Stimulated activated CD4-positive, alpha-beta T cell treated with anti-CD3 and anti-CD28 coated beads, Interleukin-1b, Interleukin-23, amount 100 ng/mL, for 48 hours (primary cell): ENCODE measurements around the gene NFIB.

ENCODE experiments used
- DNase-seq: peaks from one replicate; pipeline ENCODE4 v3.0.0-alpha.2; 2020

Gene NFIB

DNA sequence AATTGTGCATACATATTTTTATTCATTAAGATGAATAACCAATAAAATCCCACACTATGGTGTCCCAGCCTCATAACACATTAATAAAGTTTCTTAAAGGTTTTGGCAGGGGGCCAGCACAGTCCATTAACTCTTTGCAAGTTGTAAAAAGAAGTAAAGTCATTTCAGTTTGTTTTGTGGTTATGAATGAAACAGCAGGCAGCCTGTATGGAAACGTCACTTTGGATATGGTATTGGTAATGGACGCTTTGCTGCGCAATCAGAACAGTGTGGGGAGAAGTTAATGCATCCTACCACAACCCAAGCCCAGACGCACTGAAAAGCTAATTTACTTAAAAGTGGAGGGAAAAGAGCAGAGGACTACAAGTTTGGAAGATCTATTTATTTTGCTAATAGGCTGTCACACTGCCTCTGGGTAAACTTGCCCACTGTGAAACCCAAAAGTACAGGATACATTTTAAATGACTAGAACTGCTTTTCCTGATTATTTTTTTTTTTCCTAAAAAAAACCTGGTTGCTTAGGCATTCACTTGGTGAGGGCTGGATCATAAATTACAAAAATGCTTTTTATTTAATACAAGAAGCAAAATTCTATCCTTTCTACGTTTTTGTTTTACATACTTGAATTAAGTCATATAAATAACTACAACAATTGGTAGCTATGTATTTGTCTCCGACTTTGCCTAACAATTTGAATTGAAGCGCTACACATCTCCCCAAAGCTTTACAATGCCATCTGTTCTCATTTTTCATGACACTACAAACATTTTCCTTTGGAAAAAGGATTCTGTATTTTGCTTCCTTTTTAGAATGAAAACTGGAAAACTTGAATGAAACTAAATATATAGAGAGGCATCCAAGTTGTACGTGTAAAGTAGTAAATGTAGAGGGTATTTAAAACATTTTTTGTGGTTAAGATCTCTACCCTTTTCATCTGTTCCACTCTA is 104.3 kb downstream of the NFIB start:
- DNase-seq: no peak

DNA sequence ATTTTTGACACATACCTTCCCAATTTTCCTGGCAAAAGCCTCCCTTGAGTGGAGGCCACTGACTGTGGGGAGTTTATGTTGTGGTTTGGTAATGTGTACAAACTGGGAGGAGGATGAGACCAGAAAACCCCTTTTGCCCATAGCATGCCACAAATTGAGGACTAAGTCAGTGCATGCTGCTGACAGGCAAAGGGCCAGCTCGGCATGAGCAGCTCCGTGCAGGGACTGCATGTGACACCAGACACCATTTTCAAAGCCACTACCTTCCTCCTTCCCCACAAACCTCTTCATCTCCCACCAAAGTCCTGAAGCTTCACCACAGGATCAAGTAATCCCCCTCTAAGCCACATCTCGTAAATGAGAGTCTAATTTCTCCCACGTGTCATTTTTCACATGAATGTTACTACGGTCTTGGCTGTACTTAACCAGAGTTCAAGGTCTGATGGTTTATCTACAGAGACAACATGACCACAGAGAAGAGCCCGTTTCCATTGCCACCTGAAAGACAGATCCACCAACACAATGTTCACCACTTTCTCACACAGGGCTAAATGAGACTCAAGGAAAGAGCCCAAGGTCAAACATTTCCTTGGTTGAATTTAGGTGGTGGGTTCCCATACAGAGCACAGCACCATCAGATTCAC is 106.5 kb downstream of the NFIB start:
- DNase-seq: no peak

DNA sequence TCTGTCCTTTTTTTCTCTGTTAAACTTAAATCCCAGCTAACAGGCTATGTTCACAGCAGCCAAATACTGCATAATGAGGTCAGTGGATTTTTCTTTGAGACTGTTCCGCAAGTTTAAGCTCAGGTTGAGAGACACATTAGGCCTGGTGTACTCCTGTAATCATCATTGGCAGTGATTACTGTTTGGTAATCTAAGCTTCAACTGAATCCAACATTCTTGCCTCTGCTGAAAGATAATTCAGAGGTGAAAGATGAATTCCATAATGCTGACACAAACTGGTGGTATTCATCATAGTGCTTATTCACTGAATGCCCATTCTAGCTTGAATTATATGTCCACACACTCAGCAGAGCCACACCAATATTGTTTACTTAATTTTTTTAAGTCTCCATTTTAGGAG is 108.5 kb downstream of the NFIB start:
- DNase-seq: no peak

DNA sequence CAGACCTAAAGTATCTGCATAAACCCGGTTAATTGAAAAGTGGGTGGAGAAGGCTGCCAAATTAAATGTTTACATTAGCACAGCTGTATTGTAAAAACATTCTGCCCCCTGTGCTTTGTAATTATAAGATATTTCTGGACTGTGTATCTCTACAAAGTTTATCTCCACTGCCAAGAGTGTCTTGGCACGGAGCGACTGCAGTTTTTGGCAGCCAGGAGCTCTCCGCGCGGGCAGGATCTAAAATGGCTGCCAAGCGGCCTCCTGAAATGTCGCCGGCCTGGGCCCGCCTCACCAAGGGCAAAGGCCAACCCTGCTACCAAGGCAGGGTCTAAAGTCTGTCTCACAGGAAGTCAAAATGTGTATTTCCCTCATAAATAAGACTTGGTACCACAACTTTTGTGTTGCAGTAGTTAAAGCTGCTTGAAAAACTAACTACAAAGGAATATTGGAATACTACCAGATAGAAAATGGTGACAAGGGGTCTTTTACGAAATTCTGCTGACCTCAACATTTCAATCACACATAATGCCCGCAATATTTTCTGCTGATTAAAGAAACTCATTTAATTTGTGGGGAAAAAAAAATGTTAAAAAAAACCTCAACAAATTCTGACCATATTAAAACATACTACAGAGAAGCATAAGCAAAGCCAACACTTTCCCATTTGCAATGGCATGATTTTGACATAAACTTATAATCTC is 110.4 kb downstream of the NFIB start:
- DNase-seq: no peak

DNA sequence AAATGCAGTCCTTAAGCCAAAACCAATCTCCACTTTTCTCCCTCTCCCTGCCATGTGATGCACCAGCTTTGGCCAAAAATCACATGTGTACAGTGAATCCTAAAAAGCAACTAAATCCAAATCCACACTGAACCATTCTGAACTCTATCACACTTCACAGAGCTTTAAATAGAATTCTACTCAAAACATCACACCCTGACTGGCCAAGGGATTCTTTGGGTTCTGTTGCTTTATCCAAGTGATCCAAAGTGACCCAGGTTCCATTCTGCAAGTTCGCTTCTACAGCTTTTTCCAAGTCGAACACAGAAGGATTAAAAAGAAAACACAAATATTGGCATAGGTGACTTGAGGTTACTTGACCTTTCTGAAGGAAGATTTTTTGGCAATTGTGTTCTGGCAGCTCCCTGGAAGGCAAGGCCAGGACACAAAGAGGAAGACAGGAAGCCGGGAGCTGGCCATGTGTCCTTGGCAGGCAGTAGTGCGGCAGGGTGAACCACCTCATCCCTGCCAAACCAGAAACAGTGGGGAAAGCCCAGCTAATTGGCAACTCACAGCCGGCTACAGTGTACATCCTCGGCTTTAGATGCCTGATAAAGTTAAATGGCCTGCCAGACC is 115.0 kb downstream of the NFIB start:
- DNase-seq: no peak

DNA sequence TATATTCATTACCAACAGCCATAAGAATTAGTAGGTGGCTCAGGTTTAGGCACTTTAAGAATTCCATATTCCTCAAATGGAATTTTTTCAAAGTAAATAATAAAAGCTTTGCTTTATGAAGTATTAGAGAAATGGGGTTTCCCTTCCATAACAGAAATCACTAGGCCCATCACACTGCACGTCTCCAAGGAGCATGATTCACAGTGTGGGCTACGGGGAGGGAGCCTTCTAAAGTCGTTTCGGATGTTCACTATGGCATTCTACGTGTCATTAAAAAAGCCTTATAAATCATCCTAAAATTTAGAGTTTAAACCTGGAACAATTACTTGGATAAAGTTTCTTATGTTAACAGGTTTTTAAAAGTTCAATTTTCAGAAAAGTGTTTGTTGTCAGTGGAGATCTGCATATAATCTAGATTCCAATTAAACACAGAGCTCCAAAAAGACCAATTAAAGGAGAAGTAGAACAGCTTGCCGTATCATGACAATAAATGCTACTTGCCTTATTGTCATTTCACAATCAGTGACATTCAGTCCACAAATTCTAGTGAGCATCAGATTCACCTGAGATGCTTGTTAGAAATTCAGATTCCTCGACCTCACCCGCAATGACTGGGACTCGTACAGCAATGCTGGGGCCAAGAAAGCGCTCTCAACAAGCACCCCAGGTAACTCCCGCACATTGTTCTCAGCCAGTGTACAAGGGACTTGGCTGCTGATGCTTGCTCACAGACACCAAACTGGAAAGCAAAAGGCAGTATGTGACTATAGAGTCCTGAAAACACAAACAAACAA is 115.7 kb downstream of the NFIB start:
- no peak for DNase-seq

DNA sequence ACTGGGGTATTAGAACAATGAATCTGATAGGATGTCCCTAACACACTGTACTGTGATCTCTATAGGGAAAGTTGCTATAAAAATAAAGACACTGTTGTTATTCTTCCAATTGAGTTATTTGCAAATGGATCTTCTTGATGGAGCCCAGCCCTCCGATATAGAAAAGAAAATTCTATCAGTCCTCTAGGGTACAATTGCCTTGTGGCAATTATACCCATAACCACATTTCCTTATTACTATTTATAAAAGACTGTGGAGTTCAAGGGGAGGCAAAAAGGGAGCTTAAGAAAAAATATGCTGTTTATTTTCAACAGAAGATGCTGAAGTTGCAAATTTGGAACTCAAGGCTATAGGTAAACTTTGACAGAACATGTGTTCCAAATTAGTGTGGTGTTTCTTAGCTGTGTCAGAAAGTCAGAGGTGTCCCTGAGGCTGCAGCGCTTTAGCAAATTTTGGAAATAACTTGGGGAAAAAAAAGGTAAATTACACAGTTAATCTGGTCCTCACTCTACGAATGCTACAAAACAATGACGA is 116.5 kb downstream of the NFIB start:
- no peak for DNase-seq

DNA sequence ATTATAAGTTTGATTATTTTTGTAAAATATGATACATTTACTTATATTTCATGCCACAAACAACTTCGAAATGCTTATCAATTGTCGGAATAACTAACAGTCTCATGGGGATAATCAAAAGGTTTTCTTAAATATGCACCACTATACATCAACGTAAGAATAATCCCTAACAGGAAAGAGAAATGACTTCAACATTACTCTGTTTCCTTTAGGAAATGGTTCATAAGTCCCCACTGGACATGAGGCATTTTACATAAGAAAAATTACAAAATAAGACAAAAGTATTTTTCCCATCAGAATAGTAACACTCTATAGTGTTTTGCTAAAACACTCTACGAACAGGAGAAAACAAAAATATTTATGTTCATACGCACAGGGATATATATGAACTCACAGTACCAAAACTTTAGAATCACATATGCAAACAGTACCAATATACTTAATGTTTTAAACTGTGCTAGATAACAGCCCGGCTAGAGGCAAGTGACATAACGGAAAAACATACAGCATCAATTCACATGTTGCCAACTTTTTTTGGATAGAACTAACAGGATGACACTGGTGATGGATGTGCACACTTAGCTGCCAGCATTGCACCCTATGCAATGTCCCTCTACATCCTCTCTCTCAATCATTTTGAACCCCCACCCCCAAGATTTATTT is 120.5 kb downstream of the NFIB start:
- no peak for DNase-seq

DNA sequence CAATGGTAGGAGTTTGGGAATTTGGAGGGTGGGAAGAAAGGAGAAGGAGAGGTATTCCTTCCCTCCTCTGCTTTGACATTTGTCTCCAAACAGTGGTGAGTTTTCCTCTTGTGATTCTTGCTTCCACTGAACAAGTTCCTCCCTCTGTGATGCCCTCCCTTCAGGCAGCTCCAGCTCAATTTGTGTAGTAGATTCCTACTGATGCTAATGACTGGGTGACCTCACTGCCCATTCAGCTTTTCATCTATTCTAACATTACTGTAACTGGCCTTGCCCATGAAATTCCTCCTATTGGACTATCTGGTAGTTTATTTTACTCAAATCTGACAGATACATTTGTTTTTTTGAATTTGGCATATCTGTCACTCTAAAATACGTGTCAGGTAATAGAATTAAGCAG is 121.4 kb downstream of the NFIB start:
- no peak for DNase-seq

DNA sequence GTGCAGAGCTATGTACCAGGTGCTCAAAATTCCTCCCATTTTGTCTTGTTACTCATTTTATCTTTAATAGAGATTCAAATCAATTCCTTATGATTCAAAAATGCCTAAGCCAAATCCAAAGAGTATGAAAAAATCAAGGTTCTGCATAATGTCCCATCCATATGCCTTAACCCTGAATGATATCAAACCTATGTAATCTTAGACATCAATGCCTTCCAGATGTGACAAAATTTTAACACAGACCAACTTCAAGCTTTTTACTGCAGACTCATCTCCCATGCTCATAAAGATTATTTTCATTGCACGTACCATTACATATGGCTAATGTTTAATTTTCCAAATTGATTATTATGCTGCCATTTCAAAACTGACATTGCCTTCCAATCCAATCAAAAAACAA is 122.4 kb downstream of the NFIB start:
- no peak for DNase-seq

DNA sequence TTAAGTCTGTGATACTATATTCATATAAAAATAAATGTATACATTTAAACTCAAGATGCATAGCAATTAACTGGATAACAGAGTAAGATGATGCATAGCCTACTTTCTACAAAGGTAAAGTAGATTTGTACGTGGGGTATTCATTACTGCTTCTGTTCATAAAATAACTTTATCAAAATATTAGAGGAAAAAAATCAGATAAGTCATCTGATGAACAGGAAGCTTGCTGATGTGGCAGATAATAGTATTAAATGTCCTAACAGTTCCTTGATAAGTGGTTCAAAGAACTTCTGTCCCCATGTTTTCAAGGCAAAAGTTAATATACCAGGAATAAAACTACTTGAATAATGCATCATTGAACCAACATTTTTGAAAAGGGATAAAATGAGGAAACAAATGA is 123.7 kb downstream of the NFIB start:
- no peak for DNase-seq

DNA sequence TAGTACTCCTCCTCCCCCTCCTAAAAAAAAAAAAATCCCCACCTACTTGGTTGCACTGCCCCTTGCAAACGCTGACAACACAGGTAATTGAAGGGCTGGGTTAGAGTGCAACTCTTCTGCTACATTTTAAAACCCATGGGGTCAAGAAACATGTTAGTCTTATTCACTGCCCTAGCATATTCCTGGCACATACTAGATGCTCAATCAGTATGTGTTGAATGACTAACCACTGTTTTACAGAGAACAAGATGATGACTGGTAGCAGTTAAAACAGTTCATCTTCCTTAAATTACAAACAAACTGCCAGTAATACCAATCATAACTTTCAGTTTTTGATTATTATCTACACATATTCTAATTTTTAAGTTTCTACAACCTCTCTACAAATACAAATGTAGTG is 124.4 kb downstream of the NFIB start:
- no peak for DNase-seq

DNA sequence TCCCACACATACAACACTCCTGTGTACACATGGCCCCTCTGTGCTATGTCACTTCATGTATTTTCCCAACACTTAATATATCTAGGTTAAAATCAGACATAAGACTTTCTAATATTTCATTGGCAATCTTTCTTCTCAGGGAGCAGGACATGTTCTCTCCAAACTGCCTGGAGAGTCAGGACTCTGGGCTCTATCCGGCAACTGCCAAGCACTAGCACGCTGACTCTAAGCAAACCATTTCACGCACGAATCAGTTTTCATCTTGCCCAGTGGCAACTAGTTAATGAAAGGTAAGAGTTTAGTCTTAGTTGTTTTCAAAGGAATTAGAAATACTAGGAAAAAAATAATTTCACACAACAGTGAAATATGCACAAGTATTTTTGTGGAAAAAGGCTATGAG is 124.8 kb downstream of the NFIB start:
- no peak for DNase-seq

DNA sequence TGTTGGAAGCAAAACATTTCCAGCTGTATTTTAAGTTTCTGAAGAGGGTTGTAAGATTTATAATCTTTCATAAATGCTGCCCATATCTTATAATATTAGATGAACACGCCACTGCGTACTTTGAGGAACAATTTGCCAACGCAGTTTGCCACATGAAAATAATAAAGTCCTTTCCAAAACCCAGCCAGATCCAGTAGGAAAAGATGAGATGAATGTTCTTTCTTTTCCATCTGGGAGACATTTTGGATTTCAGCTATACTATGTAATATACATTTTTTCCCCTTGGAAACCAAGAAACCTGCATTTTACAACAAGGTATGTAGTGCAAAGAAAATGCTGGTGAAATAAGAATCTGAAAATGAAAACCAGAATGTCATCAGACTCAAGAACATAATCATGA is 125.4 kb downstream of the NFIB start:
- no peak for DNase-seq

DNA sequence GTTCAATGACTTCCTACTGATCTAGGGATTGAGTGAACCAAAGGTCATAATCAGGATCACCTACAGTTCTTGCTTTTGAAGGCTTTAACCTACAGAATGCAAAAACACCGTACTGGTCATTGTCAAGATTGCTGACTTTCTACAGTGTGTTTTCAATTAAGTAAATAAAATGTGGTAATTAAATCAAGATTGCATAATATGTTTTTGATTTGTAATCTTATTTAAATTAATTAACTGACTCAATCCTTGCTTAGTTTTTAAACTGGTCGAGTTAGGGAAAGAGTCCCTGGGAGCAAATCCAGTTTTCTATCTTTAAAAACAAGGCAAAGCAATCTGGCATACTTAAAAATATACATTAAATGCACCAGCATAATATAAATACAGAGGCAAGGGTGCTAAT is 125.9 kb downstream of the NFIB start:
- no peak for DNase-seq

DNA sequence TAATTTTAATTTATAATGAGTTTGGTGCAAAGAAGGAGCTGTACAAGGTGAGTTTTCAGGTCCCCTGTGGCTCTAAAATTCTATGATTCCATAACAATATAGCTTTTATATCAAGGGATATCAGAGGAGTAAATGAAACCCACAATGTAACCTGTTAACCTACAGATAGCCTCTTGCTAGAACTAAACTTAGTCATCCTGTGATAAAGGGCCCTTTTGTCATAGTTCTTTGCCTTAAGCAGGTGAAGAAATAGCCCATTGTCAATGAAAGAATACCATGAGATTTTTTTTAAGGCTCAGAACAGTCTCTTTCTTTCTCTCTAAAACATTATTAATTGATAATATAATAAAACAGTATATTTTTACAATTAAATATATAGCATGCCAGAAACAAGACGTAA is 127.8 kb downstream of the NFIB start:
- no peak for DNase-seq

DNA sequence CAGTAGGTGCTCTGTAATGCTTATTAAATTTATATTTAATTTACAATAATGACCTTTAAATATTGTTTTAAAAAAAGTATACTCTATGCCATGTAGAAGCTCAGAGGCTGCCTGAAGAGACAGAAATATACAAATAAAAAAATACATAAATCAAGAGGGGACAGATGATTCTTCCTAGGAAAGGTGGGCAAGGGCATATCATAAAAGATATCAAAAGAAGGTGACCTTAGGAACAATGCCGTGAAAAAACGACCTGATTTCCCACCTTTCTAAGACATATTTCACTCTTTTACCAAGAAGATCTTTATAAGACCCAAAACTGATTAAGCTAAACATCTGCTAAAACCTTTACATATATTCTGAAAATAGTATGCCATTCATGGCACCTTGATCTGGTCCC is 128.9 kb downstream of the NFIB start:
- no peak for DNase-seq

DNA sequence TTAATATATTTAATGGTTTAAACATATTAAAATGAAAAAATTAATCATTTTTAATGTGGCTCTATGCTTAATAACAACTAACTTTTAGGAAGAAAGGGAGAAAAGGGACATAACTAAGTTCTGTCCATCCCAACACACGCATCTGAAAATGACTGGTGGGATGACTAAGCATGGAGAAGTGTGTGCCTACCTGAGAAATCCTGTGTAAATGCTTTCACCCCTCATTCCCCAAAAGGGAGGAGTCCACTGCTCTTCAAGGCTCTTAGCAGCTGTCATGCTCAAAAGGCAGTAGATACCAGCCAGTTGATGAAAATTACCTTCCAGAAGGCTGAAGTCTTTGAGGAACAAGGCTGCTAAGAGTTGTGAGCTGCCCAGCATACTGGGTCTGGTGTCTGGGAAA is 130.9 kb downstream of the NFIB start:
- no peak for DNase-seq

DNA sequence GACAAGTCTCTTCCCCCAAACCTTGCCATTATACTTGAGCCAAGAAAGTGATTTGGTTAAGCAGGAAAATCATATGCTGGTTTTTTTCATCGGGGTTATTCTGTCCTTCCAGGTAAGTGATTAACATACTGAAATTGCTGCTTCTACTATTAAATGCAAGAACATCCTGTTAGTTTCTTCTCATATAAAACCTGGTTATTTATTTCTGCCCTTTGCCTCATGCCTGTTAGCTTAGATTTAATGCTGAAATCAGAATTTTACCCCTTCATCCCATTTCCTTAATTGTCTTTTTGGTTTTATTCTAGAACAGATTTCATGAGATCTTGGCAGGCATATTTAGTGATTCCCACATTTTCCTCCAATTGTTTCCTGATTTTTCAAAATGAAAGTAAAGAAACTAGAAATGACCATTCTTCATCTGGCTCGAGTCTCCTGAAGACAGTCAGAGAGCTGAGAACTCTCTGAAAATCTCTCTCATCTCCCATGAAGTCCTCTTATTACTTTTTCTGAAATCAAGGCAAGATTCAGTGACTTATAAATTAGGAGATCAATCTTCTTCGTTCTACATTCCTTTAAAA is 132.9 kb downstream of the NFIB start:
- DNase-seq: no peak

DNA sequence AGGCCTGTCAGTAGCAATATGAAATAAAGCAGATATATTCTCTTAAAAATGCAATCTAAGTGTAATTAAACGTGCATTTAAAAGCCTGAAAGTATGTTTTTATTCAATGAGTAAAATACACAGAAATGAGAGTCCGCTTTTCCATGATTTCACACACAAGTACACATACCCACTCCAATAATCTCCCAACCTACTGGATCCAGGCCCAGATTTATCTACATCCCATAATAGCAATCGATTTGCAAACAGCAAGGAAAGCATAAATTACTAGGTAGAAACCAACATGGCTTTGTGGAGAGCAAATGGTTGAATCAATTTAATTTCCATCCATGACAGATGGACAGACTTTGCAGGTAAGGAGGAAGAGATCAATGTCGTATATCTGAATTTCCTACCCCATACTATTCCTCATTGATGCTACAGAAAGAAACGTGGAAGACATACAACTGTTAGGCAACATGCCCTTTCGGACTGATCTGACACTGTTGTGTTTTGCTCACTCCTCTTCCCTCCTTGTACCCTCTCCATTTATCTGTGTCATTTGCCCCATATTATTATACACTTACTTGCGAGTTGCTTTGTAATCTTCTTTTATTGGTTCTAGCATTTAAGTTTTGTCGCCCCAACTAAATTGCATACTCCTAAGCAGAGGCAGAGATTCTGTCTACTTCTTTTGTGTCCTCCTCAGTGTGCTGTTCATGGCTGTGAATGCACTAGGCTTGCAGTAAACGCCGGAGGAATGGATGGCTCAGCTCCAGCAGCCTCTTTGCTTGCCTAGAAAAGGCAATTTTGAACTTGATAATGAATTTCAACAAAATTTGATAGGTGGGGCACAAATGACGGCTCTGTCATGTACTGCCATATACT is 133.6 kb downstream of the NFIB start:
- no peak for DNase-seq
